Effector CD4-positive, alpha-beta T cell (primary cell): ENCODE data around the gene F11R.
A peak's percentile ranks its signal among the peaks of the same experiment; 100 is the strongest.
"Not testable (repeated sequence)": the region's sequence is repeated elsewhere in the genome, so short reads cannot be mapped to it uniquely, and the experiment has no call there.

Experiments
- DNase-seq: peaks from one replicate; pipeline ENCODE4 v3.0.0-alpha.2; 2020
- total RNA-seq: gene quantifications from one replicate; lab custom pipeline; 2026; lab: John Stamatoyannopoulos, UW

F11R gene
- 14.8 reads per million, percentile 40 among the genes with 10 or more reads in this experiment for total RNA-seq

DNA sequence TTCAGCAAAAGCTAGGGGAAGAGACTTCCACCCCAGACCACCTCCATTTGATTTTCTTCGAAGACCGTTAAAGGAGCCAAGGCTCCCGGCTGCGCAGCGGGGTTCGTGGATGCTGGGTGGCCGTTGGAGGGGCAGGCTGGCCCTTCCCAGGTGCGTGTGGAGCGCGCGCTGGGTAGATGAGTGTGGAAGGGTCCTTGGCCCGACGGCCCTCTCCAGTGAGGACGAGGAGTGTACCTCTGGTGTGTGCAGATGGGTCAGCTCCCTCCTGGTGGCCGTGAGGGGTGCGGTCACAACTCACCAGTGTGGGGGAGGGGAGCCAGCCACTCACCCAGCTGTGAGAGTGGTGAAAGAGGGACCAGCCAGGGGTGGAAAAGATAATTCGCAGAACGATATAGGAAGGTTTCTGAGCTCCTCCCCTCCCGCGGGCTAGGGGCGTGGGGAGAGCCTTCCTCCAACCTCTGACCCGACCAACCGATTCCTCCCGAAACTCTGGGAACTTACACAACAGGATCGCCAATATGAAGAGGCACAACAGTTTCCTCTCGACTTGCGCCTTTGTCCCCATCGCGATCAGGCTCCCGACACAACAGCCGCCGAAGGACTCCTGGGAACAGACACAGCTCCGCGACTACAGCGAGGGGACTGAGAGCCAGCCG lies at the start of gene F11R:
TSS of gene F11R (minus strand) at position 644 of the 656 bp plus-strand sequence. CDS start at position 565, 79 bp downstream.
- DNase-seq: peak; percentile 26

DNA sequence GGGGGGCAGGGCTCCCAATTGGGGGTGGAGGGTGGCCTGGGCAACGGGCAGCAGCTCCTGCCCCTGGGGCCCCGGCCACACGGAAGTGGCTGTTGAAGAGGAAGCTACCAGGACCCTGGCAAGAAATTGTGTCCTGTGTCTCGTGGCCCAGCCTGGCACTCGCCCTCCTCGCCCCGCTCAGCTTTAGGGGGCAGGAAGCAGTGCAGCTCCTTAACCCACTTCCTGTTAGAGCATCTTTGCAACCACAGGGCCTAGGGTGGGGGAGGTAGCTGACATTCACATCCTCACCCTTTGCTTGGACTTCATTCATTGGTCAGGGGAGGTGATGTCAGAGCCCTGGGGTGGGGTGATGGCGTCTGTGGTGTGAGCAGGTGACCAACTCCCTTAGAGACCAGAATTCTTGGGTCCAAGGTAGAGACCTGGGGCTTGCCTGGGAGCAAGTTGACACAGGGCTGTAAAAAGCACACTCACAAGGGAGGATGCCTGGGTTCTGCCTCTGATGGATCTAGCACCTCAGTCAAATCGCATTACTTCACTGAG lies 48.8 kb upstream of the F11R start, which contains the start of gene ARHGAP30:
TSS of gene ARHGAP30 (minus strand) at position 161 of the 540 bp plus-strand sequence. CDS start 267 bp downstream, outside the sequence.
- DNase-seq: peak; percentile 73

DNA sequence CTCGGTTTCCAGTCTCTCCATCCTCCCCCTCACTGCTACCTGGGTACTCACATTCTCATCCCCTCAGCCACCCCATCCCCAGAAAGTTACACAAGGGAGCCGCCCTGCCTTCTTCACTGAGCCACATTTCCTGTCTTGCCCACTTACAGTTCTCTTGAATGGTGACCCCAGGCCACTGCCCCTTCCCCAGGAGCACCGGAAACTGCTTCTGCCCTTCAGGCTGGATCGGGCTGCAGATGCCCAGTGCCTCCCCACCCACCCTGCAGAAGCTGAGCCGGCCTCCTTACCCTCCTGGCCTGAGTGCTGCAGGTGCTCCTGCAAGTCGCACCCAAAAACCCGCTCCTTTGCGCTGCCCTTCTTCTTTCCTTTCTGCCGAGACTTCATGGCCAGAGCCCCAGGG lies 48.3 kb upstream of the F11R start:
- no peak for DNase-seq

DNA sequence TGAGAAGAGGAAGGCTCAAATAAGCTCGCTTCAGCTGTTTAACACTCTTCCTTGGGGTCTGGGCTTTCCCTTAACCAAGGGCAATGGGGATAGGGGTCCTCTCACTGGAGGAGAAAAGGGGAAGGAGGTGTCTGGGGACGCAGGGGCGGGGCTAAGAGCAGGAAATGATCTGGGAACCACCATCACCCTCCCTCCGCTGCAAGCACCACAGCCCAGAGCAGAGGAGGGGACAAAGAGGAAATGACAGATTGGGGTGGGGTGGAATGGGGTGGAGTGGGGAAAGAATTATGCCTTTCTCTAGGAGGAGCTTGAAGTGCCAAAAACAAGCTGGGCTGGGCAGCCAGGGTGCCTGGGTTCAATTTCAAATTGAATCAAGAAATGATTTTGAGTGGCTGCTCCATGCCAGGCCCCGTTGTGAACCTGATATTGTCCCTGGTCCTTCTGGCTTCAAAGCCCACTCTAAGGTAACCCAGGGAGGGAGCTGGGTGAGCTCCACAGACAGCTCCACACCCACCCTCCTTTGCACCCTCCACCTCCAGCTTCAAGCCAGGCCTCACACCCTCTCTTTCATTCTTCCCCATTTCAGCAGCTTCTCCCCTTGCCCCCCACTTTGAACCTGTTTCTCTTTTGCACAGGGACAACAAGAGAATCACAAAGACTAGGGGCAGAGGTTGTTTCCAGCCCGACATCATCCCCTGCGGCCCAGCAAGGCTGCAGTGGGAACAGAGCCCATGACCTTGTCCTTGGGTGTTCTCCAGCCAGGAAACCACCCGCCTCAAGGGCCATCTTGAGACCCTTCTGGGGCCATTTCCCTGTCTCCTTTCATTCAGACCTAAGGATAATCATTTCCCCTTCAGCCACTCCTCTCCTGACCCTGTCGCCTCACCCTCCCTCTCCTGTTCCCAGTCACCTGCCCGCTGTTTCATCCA lies 47.6 kb upstream of the F11R start:
- peak; percentile 72 for DNase-seq

DNA sequence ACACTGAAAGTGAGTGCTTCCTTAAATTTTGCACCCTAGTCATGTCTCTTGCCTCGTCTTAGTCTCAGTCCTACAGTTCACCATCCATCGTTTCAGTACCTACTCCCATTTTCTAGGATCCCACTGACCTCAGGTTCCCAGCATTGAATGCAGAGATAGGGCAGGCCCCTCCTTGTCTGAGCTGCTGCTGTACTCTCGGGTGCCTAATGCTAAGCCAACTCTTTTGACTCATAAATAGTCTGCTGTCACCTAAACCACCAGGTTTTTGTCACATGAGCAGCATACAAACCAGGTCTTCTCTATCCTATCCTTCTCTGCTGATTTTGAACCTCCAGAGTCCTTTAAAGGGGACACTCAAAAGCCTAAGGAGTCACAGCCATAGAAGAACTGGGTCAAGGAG lies 45.7 kb upstream of the F11R start:
- DNase-seq: no peak

- not testable (repeated sequence) for DNase-seq
These were observed 44.7 kb upstream of the F11R start for GRCh38 chr1:161065681-161066080.

DNA sequence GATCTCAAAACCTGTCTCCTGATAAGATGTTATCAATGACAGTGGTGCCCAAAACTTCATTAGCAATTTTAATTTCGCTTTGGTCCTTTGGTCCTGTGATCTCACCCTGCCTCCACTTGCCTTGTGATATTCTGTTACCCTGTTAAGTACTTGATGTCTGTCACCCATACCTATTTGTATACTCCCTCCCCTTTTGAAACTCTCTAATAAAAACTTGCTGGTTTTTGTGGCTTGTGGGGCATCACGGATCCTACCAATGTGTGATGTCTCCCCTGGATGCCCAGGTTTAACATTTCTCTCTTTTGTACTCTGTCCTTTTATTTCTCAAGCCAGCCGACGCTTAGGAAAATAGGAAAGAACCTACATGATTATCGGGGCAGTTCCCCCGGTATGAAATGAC lies 43.0 kb upstream of the F11R start:
- not testable (repeated sequence) for DNase-seq

DNA sequence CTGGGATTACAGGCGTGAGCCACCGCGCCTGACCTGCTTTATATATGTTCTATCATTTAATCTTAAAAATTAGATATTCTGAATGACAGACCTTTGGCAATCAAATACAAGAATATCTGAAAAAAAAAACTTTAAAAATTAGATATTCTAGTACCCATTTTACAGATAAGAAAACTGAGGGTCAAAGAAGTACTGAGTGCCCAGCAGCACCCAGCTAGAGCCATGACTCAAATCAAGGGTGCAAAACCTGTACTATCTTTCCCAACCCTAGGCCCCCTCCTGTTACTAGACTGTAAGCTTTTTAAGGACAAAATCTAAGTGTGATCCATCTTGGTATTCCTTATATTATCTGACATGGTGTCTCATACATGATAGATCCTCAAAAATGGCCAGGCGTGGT lies 40.5 kb upstream of the F11R start:
- DNase-seq: no peak

GRCh38 chr1:161059293-161059692 lies 38.3 kb upstream of the F11R start:
- DNase-seq: no peak

DNA sequence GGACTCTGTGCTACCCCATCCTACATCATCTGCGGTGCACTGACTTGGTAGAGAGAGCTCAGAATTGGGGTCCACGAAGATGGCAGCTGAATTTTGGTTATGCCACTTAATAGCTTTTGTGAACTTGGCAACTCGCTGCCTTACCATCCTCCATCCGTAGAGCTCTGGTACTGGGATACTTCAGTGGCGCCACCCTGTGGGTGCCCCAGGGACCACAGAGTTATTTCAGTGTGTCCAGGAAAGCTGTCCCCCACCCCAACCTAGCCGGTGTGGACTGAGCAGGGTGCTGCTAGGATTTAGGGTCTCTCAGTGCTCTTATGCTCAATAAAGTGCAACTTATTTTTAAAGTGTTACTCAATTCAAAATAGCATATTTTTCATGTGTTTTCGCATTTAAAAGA lies 33.9 kb upstream of the F11R start:
- no peak for DNase-seq

- no peak for DNase-seq
These were observed 33.3 kb upstream of the F11R start for GRCh38 chr1:161054232-161054631.

DNA sequence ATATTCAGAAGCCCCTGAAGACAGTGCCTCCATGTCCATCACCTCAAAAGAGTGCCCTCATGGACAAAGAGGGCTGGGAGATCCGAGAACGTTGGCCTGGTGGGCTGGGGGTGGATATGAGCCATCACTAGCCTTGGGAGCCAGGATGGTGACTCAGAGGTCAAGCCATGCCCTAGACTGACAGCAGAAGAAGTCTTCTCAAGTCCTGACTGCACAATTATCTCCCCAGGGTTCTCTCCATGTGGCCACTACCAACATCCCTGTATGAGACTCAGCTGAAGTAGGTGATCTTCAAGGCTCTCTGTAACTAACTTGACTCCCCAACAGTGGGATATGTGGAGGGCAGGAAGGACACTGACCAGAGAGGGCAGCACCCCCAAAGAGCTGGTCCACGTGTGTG lies 31.9 kb upstream of the F11R start:
- DNase-seq: no peak

GRCh38 chr1:161051219-161051618 lies 30.3 kb upstream of the F11R start:
- no peak for DNase-seq

- DNase-seq: no peak
These were observed 28.2 kb upstream of the F11R start for GRCh38 chr1:161048949-161049722.

DNA sequence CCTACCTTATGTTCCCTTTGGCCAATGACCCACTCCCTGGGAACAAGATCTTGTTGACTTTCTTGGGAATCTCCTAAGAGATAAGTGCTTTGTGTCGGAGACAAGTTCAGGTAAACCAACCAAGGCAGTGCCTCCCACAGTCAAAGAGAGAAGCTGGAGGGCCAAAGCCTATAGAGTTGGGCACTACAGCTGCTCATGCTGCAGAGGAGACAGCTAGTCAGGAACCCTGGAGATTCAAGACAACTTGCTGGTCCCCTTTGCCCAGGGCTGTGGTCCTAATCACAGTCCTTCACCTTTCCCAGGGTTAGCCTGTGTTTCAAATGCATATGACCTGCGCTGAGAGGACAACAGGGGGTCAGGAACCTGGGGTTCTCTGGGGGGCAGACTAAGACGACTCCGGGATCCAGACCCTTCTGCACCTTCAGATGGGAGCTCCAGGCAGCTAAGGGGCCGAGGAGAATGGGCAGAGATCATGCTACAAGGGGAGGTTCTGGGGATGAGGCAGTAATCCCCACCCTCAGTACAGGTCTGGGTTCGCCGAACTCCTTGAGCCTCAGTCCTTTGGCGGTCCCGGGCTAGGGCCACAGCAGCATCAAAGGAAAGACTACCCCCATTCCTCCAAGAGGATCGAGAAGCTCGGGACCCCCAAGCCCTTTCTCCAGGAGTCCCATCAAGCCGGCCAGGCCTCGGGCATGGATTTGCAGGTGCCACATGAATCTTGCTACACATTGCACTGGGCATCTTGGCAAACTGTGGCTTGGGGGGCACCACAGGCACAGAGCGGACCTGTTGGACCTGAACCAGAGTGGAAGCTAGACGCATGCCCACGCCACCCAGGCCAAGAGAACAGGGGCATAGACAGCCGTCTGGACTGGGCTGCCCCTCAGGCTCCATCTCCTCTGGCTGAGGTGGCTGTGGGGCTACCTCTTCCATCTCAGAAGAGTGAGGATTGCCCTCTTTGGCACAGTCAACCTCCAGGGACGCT lies 26.8 kb upstream of the F11R start:
- DNase-seq: no peak

- no peak for DNase-seq
These were observed 25.8 kb upstream of the F11R start for GRCh38 chr1:161046605-161047228.

DNA sequence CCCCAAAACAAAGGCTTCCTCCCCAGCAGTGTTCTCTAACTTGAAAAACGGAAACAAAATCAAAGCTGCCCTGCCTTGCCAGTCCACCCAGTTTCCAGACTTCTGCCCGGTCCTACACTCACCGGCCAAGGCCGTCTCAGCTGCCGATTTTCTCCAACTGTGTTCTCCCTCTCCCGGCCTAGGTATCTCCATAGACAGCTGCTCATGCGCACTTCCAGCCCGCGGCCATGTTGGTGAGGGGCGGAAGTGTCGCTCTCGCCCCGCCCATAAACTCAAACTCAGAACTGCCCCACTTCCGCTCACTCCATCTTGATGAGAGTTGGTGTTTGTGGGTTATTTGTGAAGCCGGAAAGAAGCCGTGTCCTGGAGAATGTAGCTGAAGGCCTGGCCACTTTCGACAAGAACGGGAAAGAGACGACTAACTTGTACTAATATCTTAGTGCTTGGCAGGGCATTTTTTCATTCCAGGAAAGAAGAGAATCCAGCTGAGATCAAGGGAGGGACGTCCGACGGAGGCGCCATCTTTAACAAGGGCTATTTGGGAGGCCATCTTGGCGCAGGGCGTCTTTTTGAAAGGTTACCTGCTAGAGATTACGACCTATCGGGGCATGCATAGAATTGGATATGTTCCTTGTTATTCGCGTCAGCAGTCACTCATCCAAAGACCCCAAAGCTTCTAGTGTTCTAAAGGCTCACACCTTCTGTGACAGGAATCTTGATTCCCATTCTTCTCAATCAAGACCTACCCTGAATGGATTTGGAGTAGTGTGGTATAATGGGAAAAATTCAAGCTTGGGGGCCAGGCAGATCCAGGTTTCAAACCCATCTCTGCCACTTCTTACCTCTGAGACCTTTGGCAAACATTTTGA lies 25.0 kb upstream of the F11R start, which contains the start of gene USF1:
TSS of gene USF1 (minus strand) at position 242 of the 869 bp plus-strand sequence. CDS start 2,702 bp downstream, outside the sequence.
- peak; percentile 88 for DNase-seq

DNA sequence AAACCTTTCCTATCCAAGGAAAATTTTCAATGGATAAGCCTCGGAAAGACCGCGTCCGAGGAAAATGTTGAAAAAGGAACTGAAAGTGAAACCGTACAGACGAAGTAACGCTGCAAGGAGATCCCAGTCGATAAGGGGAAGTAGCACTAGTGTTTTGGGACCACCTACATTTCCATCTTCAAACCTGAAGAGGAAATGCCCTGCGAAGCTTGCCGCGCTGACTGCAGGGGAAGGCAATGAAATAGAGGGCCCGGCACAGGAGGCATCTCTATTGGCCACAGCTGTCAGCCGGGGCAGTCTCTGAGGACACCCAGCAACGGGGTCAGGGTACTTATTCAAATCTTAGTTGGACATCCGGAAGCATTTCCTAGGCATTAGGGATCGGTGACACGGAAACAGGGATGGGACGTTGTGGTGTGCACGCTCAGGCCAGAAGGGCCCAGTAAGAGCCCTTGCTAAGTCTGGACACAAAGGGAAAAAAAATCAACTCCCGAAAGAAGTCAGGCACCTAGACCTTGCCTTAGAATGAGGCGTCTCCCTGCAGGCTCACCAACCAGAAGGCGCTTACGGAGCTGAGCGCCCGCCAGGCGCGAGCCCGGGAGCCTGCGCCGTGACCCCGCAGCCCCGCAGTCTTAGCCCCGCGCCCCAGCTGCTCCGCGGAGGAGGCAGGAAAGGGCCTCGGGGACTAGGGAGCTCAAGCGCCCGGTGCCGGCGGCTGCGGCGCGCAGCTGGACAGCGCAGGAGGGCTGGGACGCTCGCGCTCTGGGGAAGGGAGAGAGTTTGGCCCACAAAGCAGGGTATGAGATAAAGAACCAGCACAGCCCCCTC lies 24.2 kb upstream of the F11R start:
- DNase-seq: peak; percentile 49

GRCh38 chr1:161044535-161044907 lies 23.6 kb upstream of the F11R start:
- no peak for DNase-seq
